Measurements from ENCODE around the gene GP1BA.
A peak's percentile ranks its signal among the peaks of the same experiment; 100 is the strongest.

The GP1BA gene

GRCh38 chr17:4958102-4958501, 26.0 kb downstream of the GP1BA start:
- TF ChIP-seq, protein P1, sequence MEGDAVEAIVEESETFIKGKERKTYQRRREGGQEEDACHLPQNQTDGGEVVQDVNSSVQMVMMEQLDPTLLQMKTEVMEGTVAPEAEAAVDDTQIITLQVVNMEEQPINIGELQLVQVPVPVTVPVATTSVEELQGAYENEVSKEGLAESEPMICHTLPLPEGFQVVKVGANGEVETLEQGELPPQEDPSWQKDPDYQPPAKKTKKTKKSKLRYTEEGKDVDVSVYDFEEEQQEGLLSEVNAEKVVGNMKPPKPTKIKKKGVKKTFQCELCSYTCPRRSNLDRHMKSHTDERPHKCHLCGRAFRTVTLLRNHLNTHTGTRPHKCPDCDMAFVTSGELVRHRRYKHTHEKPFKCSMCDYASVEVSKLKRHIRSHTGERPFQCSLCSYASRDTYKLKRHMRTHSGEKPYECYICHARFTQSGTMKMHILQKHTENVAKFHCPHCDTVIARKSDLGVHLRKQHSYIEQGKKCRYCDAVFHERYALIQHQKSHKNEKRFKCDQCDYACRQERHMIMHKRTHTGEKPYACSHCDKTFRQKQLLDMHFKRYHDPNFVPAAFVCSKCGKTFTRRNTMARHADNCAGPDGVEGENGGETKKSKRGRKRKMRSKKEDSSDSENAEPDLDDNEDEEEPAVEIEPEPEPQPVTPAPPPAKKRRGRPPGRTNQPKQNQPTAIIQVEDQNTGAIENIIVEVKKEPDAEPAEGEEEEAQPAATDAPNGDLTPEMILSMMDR (IDR thresholded peaks at IDR 0.05; ENCODE audit: low read depth, low read length) = no peak
- no peak for DNase-seq (ENCODE audit: extremely low read depth, low read depth)

DNA sequence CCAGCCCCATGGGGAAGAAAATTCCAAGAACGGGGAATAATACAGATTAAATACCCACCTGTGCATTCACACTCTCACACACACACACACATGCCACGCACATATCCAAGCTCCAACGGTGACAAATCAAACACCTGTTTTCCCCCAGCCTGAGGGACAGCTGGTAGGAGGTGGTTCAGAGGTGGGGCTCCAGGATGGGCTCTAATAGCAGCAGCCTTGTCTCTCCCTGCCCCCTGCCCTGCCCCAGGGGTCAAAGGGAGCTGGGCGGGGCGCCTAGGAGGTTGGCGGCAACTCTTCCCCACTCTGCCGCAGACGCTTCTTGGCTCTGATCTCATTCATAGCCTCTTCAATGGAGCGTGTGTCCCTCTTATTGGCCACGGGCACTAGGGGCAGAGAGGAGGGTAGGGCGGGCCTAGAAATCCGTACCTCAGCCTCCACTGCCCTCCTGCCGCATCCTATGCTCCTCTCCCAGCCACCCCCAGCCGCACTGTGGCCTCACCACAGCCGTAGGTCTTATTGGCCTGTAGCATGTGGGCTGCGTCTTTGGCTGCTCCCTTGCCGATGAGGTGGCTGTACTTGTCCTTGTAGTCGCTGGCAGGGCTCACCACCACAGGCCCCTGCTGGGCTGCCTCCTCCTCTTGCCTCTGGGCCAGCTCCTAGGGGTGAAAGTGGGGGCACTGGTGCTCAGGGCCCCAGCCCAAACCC, 27.3 kb downstream of the GP1BA start:
- TF ChIP-seq, protein P1 (IDR thresholded peaks at IDR 0.05; ENCODE audit: low read depth, low read length) = no peak
- no peak for DNase-seq (ENCODE audit: extremely low read depth, low read depth)

DNA sequence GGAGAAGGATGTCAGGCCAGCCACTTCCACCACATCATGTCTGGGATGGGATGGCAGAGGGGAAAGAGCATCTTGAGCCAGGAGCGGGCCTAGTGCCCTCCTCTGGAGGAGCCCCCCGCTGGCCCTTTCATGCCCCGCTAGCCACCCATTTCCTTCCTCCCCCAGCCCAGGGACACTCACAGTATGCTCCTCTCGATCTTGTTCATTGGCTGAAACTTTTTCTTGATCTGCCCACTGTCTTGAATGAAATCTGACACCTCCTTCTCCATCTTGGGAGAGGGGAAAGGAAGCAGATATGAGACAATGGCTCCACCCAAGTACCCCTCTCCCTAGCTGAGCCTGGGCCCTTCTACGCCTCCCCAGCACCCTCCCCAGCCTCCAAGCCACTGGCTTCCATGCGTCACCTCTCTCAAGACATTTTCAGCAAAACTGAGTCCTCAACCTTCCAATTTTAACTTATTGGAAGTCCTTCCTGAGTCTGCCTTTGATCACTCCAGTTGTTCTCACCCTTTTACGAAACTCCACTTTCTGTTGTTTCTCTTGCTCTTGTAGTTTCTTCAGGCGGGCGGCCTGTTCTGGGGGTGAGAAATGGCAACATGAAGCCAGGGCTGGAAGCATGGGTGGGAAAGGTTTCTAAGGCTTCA, 28.3 kb downstream of the GP1BA start:
- TF ChIP-seq, protein P1 (IDR thresholded peaks at IDR 0.05; ENCODE audit: low read depth, low read length) = no peak
- no peak for DNase-seq (ENCODE audit: extremely low read depth, low read depth)

- no peak for DNase-seq (ENCODE audit: extremely low read depth, low read depth)
- TF ChIP-seq, protein P1 (IDR thresholded peaks at IDR 0.05; ENCODE audit: low read depth, low read length) = no peak
Observed at GRCh38 chr17:4965311-4965986, 33.4 kb downstream of the GP1BA start.

GRCh38 chr17:4966844-4967538, 34.9 kb downstream of the GP1BA start:
- peak; percentile 99 for DNase-seq (ENCODE audit: extremely low read depth, low read depth)
- TF ChIP-seq, protein P1 (IDR thresholded peaks at IDR 0.05; ENCODE audit: low read depth, low read length) = no peak

DNA sequence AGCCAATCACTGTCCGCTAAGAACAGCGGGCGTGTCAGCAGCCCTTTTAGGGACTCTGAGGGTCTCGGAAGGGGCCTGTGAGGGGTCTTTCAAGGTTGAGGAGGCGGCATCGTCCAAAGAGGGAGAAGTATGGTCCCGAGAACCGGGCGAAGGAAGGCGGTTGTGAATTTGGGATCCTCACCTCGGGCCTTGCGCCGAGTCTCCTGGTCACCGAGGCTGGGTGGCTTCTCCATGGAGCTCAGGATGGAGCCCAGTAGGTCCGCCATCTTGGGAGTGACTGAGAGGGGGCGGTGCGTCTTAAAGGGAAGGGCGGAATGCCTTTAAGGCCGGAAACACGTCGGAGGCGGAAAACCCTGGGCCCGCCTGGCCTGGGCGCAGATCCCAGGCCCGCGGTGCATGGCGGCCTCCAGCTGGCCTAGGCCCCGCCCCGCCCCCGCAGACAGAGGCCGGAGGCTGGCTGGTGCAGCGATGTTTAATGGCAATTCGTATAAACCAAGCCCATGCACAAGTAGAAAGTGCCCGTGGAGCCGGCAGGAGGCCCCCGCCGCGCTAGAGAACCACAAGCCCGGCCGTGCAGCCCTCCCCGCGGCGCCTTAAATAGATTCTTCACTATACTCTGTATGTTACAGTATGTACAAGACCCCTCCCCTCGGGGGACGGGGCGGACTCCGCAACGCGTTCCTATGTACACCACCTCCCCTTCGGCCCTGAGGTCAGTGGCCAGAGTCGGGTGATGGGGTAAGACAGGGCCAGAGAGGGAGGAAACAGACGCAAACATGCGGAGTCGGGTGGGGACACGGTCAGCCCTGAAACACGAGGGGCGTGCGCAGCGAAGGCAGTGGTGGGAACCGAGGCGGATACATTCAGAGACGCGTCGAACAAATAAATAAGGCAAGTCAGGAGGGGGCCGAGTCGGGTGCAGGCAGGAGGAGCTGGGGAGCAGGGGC, 35.7 kb downstream of the GP1BA start, which contains the start of gene SPAG7:
TSS of gene SPAG7 (minus strand) at position 279 of the 947 bp plus-strand sequence. CDS start at position 266, 13 bp downstream.
- DNase-seq (ENCODE audit: extremely low read depth, low read depth) = peak; percentile 97
- TF ChIP-seq, protein P1 (IDR thresholded peaks at IDR 0.05; ENCODE audit: low read depth, low read length) = no peak

All from AG09319 (cell line).